Measurements from ENCODE around the gene SLC25A1.

SLC25A1 gene

GRCh38 chr22:19222242-19223005 is 43.9 kb upstream of the SLC25A1 start:
- no peak overlapping the region for H3K4me3 ChIP-seq (IDR thresholded peaks at IDR 0.05; ENCODE audit: insufficient read depth, low read depth, low read length)
- no peak for TF ChIP-seq CTCF (conservative IDR thresholded peaks at IDR 0.05; ENCODE audit: low read depth, low read length)
- H3K27me3 ChIP-seq (ENCODE audit: insufficient read depth, low read depth): no peaks in the 10 kb centered on the region
- H3K79me2 ChIP-seq (ENCODE audit: insufficient read depth, low read depth): no peaks in the 10 kb centered on the region
- H4K20me1 ChIP-seq (ENCODE audit: insufficient read depth): no peaks in the 10 kb centered on the region
- no peak overlapping the region for H3K9ac ChIP-seq
- H3K36me3 ChIP-seq (ENCODE audit: insufficient read depth): no peaks in the 10 kb centered on the region
- no peak overlapping the region for H3K27ac ChIP-seq
- no peak overlapping the region for H2AFZ ChIP-seq (ENCODE audit: low read depth)
- H3K4me2 ChIP-seq: no peak overlapping the region
- peaks cover 9% of the 10 kb centered on the region for H3K4me1 ChIP-seq (ENCODE audit: low read depth, poor library complexity, severe bottlenecking)

GRCh38 chr22:19220867-19221266 is 42.3 kb upstream of the SLC25A1 start:
- Histone ChIP-seq H3K36me3 (ENCODE audit: insufficient read depth) (no peaks in the 10 kb centered on the region), H3K4me1 (ENCODE audit: low read depth, poor library complexity, severe bottlenecking) (peaks cover 9% of the 10 kb centered on the region), H3K27ac (no peak overlapping the region), H3K4me3 (IDR thresholded peaks at IDR 0.05; ENCODE audit: insufficient read depth, low read depth, low read length) (no peak overlapping the region), H3K4me2 (no peak overlapping the region), H3K79me2 (ENCODE audit: insufficient read depth, low read depth) (no peaks in the 10 kb centered on the region), H2AFZ (ENCODE audit: low read depth) (no peak overlapping the region), H3K27me3 (ENCODE audit: insufficient read depth, low read depth) (no peaks in the 10 kb centered on the region), H3K9ac (no peak overlapping the region), H4K20me1 (ENCODE audit: insufficient read depth) (no peaks in the 10 kb centered on the region)
- TF ChIP-seq CTCF (conservative IDR thresholded peaks at IDR 0.05; ENCODE audit: low read depth, low read length): no peak

GRCh38 chr22:19218541-19219233 is 40.2 kb upstream of the SLC25A1 start:
- Histone ChIP-seq H2AFZ (ENCODE audit: low read depth) (no peak overlapping the region), H3K4me2 (0 out of 2 replicates have a peak overlapping the region, but pooled peaks have one; percentile 0), H3K27me3 (ENCODE audit: insufficient read depth, low read depth) (no peaks in the 10 kb centered on the region), H3K36me3 (ENCODE audit: insufficient read depth) (no peaks in the 10 kb centered on the region), H3K9ac (no peak overlapping the region), H3K79me2 (ENCODE audit: insufficient read depth, low read depth) (no peaks in the 10 kb centered on the region), H3K27ac (no peak overlapping the region), H3K4me1 (ENCODE audit: low read depth, poor library complexity, severe bottlenecking) (peaks cover 9% of the 10 kb centered on the region), H4K20me1 (ENCODE audit: insufficient read depth) (no peaks in the 10 kb centered on the region), H3K4me3 (IDR thresholded peaks at IDR 0.05; ENCODE audit: insufficient read depth, low read depth, low read length) (no peak overlapping the region)
- no peak for TF ChIP-seq CTCF (conservative IDR thresholded peaks at IDR 0.05; ENCODE audit: low read depth, low read length)

- no peak for TF ChIP-seq CTCF (conservative IDR thresholded peaks at IDR 0.05; ENCODE audit: low read depth, low read length)
- H3K27me3 ChIP-seq (ENCODE audit: insufficient read depth, low read depth): no peaks in the 10 kb centered on the region
- H4K20me1 ChIP-seq (ENCODE audit: insufficient read depth): no peaks in the 10 kb centered on the region
- H2AFZ ChIP-seq (ENCODE audit: low read depth): no peak overlapping the region
- no peak overlapping the region for H3K4me3 ChIP-seq (IDR thresholded peaks at IDR 0.05; ENCODE audit: insufficient read depth, low read depth, low read length)
- H3K27ac ChIP-seq: no peak overlapping the region
- no peaks in the 10 kb centered on the region for H3K79me2 ChIP-seq (ENCODE audit: insufficient read depth, low read depth)
- no peaks in the 10 kb centered on the region for H3K36me3 ChIP-seq (ENCODE audit: insufficient read depth)
- peaks cover 9% of the 10 kb centered on the region for H3K4me1 ChIP-seq (ENCODE audit: low read depth, poor library complexity, severe bottlenecking)
- no peak overlapping the region for H3K4me2 ChIP-seq
- no peak overlapping the region for H3K9ac ChIP-seq
Measured at GRCh38 chr22:19216579-19216978, 38.0 kb upstream of the SLC25A1 start.
